AG10803 (cell line): Measurements from ENCODE around the gene ENTPD1.
"Not testable (repeated sequence)": the region's sequence is repeated elsewhere in the genome, so short reads cannot be mapped to it uniquely, and the experiment has no call there.

Experiments
- DNase-seq: peaks from one replicate; pipeline ENCODE4 v3.0.0; 2010; ENCODE audit warnings: low read depth
- H3K4me3 ChIP-seq: 2 replicates; pipeline ENCODE4 v1.5.1; 2011; ENCODE audit warnings: mild to moderate bottlenecking, low read length, control low read depth
- CTCF ChIP-seq: conservative IDR thresholded peaks from 2 replicates; pipeline ENCODE4 v1.5.1; 2011; ENCODE audit warnings: mild to moderate bottlenecking, low read length, control low read depth, inconsistent platforms

The ENTPD1 gene

GRCh38 chr10:95756041-95756761 lies at the start of gene ENTPD1:
TSS of gene ENTPD1 (plus strand) at chr10:95756163. CDS start at chr10:95756240, 77 bp downstream.
- no peak within 1 kb of the TSS for H3K4me3 ChIP-seq
- DNase-seq = no peak

GRCh38 chr10:95706573-95706972 lies 49.4 kb upstream of the ENTPD1 start:
- DNase-seq = no peak
- no peak overlapping the region for H3K4me3 ChIP-seq
- TF ChIP-seq CTCF = no peak

More at GRCh38 chr10:95756041-95756761, at the start of gene ENTPD1:
- TF ChIP-seq CTCF = no peak

GRCh38 chr10:95706990-95707389 lies 49.0 kb upstream of the ENTPD1 start:
- no peak for DNase-seq
- no peak for TF ChIP-seq CTCF
- no peak overlapping the region for H3K4me3 ChIP-seq

GRCh38 chr10:95711492-95711891 lies 44.5 kb upstream of the ENTPD1 start:
- H3K4me3 ChIP-seq = no peak overlapping the region
- no peak for DNase-seq
- no peak for TF ChIP-seq CTCF

- no peak overlapping the region for H3K4me3 ChIP-seq
- TF ChIP-seq CTCF = no peak
- no peak for DNase-seq
Measured at GRCh38 chr10:95716466-95716865, 39.5 kb upstream of the ENTPD1 start.

- no peak overlapping the region for H3K4me3 ChIP-seq
- no peak for DNase-seq
- TF ChIP-seq CTCF = no peak
Measured at GRCh38 chr10:95716866-95717265, 39.1 kb upstream of the ENTPD1 start.

- not testable (repeated sequence) for DNase-seq, H3K4me3 ChIP-seq
Measured at GRCh38 chr10:95720745-95721144, 35.2 kb upstream of the ENTPD1 start.

- DNase-seq, H3K4me3 ChIP-seq: not testable (repeated sequence)
Measured at GRCh38 chr10:95722496-95722895, 33.5 kb upstream of the ENTPD1 start.
